Measurements from ENCODE around the gene TSPAN10.

Gene TSPAN10

DNA sequence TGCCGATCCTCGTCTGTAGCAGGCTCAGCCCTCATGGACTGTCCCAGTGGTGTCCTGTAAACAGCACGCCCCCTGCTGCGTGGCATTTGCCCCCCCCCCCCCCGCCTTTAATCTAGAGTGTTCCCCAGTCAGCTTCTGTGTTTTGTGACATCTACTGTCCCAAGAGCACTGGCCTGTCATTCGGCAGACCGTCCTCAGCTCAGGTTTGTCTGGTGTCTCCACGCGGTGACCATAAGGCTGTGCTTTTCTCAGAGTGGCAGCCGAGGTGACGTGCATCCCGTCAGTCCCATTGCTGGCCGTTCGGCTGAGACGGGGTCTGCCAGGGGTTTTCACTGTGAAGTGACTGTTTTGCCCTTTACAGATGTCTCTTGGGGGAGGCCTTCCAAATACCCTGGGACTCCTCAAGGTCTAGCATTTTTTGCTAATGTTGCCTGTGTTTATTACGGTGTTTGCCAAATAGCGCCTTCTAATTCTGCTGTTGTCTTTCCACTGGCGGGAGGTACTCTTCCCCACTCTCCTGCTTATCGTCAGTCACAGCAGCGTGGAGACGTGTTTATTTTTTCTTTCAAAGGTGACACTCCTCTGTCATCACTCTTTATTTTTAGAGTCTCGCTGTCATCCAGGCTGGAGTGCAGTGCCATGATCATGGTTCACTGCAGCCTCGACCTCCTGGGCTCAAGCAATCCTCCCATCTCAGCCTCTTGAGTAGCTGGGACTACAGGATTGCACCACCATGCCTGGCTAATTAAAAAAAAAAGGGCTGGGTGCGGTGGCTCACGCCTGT is 60.5 kb downstream of the TSPAN10 start:
- no peak for DNase-seq
- in situ Hi-C loops (cut with HindIII; ENCODE audit: low pct_ligation_motif_present, low pct_unique_long_range_greater_than_20kb, low sequenced_read_pairs): no loop called here

Data from ACHN (cell line).